T47D (cell line): ENCODE results near the gene LTO1.
"Not testable (repeated sequence)": the region's sequence is repeated elsewhere in the genome, so short reads cannot be mapped to it uniquely, and the experiment has no call there.

ENCODE experiments used
- DNase-seq, 2 experiments: peaks; one replicate each; pipeline versions ENCODE4 v3.0.0 to v3.0.0-alpha.2; 2011 to 2012; ENCODE audit warnings: low read depth in 1 of 2, low spot score in 1 of 2
- JUND ChIP-seq: IDR thresholded peaks from 2 replicates; pipeline ENCODE4 v1.6.1; 2012; ENCODE audit warnings: low read depth
- in situ Hi-C: cut with HindIII; loops from 2 replicates; pipeline ENCODE4 v1.10.0; 2016; ENCODE audit warnings: low sequenced_read_pairs, low pct_unique_long_range_greater_than_20kb

Gene LTO1

GRCh38 chr11:69637198-69637940 is 37.8 kb downstream of the LTO1 start:
- peak in 1 of 2 experiments; percentile 32 for DNase-seq

GRCh38 chr11:69636512-69637197 is 38.5 kb downstream of the LTO1 start:
- TF ChIP-seq JUND, result no peak
- peak; percentile 94 to 96 for DNase-seq

More at GRCh38 chr11:69637198-69637940, 37.8 kb downstream of the LTO1 start:
- TF ChIP-seq JUND, result no peak
- in situ Hi-C loops, result no loop called here

GRCh38 chr11:69635804-69636511 is 39.2 kb downstream of the LTO1 start:
- peak in 1 of 2 experiments; percentile 77 for DNase-seq
- in situ Hi-C loops, result no loop called here
- TF ChIP-seq JUND, result no peak

More at GRCh38 chr11:69636512-69637197, 38.5 kb downstream of the LTO1 start:
- in situ Hi-C loops, result no loop called here

- TF ChIP-seq JUND, result no peak
- in situ Hi-C loops, result no loop called here
- no peak for DNase-seq
Measured at GRCh38 chr11:69635195-69635594, 40.0 kb downstream of the LTO1 start.

GRCh38 chr11:69634590-69634989 is 40.6 kb downstream of the LTO1 start:
- DNase-seq, result no peak
- no peak for TF ChIP-seq JUND
- in situ Hi-C loops, result no loop called here

GRCh38 chr11:69634069-69634468 is 41.1 kb downstream of the LTO1 start:
- TF ChIP-seq JUND, result no peak
- in situ Hi-C loops, result no loop called here
- no peak for DNase-seq

- no peak for TF ChIP-seq JUND
- no peak for DNase-seq
- in situ Hi-C loops, result no loop called here
Measured at GRCh38 chr11:69632900-69633299, 42.3 kb downstream of the LTO1 start.

GRCh38 chr11:69630424-69630823 is 44.7 kb downstream of the LTO1 start:
- TF ChIP-seq JUND, result no peak
- DNase-seq, result no peak
- in situ Hi-C loops, result no loop called here

GRCh38 chr11:69630017-69630416 is 45.1 kb downstream of the LTO1 start:
- TF ChIP-seq JUND, result no peak
- DNase-seq, result no peak
- in situ Hi-C loops, result no loop called here

- in situ Hi-C loops, result no loop called here
- no peak for TF ChIP-seq JUND
- no peak for DNase-seq
Measured at GRCh38 chr11:69627551-69627950, 47.6 kb downstream of the LTO1 start.

- TF ChIP-seq JUND, result no peak
- DNase-seq, result no peak
- in situ Hi-C loops, result no loop called here
Measured at GRCh38 chr11:69625476-69625875, 49.7 kb downstream of the LTO1 start.

GRCh38 chr11:69624293-69624692 is 50.9 kb downstream of the LTO1 start:
- no peak for DNase-seq
- in situ Hi-C loops, result no loop called here
- no peak for TF ChIP-seq JUND

GRCh38 chr11:69622097-69622681 is 53.0 kb downstream of the LTO1 start:
- DNase-seq, in situ Hi-C loops: not testable (repeated sequence)
